ENCODE results near the gene UTS2. TPM values are rescaled to one million over a fixed set of nuclear protein-coding genes. Genes with fewer than 3 reads are reported as not detected.

Gene UTS2
- total and polyA plus RNA-seq, 2 of the 8 experiments (the other 6 are each of a cell fraction or from before 2014, with no cell fraction given): not detected

DNA sequence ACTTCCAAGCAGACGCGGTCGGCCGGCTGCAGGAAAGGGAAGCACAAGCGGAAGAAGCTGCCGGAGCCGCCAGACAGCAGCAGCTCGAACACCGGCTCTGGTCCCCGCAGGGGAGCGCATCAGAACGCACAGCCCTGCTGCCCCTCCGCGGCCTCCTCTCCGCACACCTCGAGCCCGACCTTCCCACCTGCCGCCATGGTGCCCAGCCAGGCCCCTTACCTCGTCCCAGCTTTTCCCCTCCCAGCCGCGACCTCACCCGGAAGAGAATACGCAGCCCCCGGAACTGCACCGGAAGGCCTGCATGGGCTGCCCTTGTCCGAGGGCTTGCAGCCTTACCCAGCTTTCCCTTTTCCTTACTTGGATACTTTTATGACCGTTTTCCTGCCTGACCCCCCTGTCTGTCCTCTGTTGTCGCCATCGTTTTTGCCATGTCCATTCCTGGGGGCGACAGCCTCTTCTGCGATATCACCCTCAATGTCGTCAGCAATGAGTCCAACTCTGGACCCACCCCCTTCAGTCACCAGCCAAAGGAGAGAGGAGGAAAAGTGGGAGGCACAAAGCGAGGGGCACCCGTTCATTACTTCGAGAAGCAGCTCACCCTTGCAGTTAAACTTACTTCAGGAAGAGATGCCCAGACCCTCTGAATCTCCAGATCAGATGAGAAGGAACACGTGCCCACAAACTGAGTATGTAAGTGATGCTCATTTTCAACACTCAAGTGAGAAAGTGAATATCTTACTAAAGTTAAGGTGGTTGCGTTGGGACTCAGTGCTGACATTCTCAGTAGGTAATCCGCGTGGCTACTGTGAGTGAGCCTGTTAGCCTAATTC, 25.5 kb downstream of the UTS2 start:
- ChIA-PET POLR2A (ENCODE audit: partially characterized antibody) (no interaction called here), CTCF (ENCODE audit: partially characterized antibody) (interaction anchor here (0.6 to 1.3 kb wide), 4 partner anchors 42 to 334 kb away, joined by 3 read pairs; no protein-coding TSS in a partner anchor)
- FAIRE-seq: no peak
- TF ChIP-seq JUND (IDR thresholded peaks at IDR 0.05; ENCODE audit: low read length) (no peak), MAFK (IDR thresholded peaks at IDR 0.05; ENCODE audit: low read depth, low read length) (no peak), EP300 (IDR thresholded peaks at IDR 0.05; ENCODE audit: borderline replicate concordance in 1 of 2, low read depth in 2 of 2, low read length in 2 of 2) (no peak), YY1 (IDR thresholded peaks at IDR 0.05; ENCODE audit: low read depth, low read length) (no peak), JUN (IDR thresholded peaks at IDR 0.05; ENCODE audit: low read depth, low read length) (no peak), SIX5 (IDR thresholded peaks at IDR 0.05; ENCODE audit: low read depth, low read length) (no peak), CHD1 (IDR thresholded peaks at IDR 0.05; ENCODE audit: low read depth, low read length) (no peak), KDM4A (IDR thresholded peaks at IDR 0.05; ENCODE audit: low read depth, low read length, severe bottlenecking) (no peak), SP4 (IDR thresholded peaks at IDR 0.05; ENCODE audit: low read length) (no peak)
- TF ChIP-seq, protein P1, sequence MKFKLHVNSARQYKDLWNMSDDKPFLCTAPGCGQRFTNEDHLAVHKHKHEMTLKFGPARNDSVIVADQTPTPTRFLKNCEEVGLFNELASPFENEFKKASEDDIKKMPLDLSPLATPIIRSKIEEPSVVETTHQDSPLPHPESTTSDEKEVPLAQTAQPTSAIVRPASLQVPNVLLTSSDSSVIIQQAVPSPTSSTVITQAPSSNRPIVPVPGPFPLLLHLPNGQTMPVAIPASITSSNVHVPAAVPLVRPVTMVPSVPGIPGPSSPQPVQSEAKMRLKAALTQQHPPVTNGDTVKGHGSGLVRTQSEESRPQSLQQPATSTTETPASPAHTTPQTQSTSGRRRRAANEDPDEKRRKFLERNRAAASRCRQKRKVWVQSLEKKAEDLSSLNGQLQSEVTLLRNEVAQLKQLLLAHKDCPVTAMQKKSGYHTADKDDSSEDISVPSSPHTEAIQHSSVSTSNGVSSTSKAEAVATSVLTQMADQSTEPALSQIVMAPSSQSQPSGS (IDR thresholded peaks at IDR 0.05; ENCODE audit: low read length): no peak
- TF ChIP-seq, protein P2, sequence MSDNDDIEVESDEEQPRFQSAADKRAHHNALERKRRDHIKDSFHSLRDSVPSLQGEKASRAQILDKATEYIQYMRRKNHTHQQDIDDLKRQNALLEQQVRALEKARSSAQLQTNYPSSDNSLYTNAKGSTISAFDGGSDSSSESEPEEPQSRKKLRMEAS (IDR thresholded peaks at IDR 0.05): no peak

More for the DNA sequence above, 25.5 kb downstream of the UTS2 start:
- H3K4ac ChIP-seq (replicated peaks; ENCODE audit: insufficient read length, low read depth, low read length): no peak overlapping the region
- no peaks in the 10 kb centered on the region for H4K20me1 ChIP-seq (replicated peaks in 1 of 2; ENCODE audit: control insufficient read depth in 1 of 2, insufficient read depth in 2 of 2, low read length in 2 of 2)
- H3K23me2 ChIP-seq (ENCODE audit: low read depth, low read length): no peaks in the 10 kb centered on the region
- no peak overlapping the region for H2AK5ac ChIP-seq (ENCODE audit: low read depth, low read length)
- H3K9me3 ChIP-seq (ENCODE audit: insufficient read depth in 2 of 2, low read depth in 1 of 2, low read length in 1 of 2): no peaks in the 10 kb centered on the region
- no peak overlapping the region for H3K56ac ChIP-seq (replicated peaks; ENCODE audit: insufficient read length, low read depth, low read length)
- H3K79me1 ChIP-seq (ENCODE audit: low read depth, low read length): no peaks in the 10 kb centered on the region
- no peak overlapping the region for H3K9ac ChIP-seq (replicated peaks in 1 of 4; ENCODE audit: extremely low read depth in 1 of 4, low read depth in 3 of 4, low read length in 3 of 4)
- H2BK20ac ChIP-seq (ENCODE audit: low read length): no peak overlapping the region
- DNase-seq (ENCODE audit: low read depth in 1 of 2, low spot score in 2 of 2): no peak
- no peak overlapping the region for H2AFZ ChIP-seq (ENCODE audit: low read length)
- H3K27ac ChIP-seq (ENCODE audit: low read depth, low read length): no peak overlapping the region
- H2BK120ac ChIP-seq (replicated peaks; ENCODE audit: low read depth, low read length): no peak overlapping the region
- H3K4me2 ChIP-seq (ENCODE audit: insufficient read depth in 1 of 2, low read depth in 2 of 2, low read length in 2 of 2): no peak overlapping the region
- H3K4me1 ChIP-seq (replicated peaks in 1 of 4; ENCODE audit: control insufficient read depth in 3 of 4, insufficient read depth in 4 of 4, low read length in 3 of 4): no peaks in the 10 kb centered on the region
- no peak overlapping the region for H4K8ac ChIP-seq (ENCODE audit: extremely low read depth, insufficient read depth, low read length)
- no peak overlapping the region for H3K18ac ChIP-seq (ENCODE audit: extremely low read depth, low read length)
- H4K5ac ChIP-seq (ENCODE audit: insufficient read length, low read depth, low read length): no peak overlapping the region
- no peaks in the 10 kb centered on the region for H3K79me2 ChIP-seq (ENCODE audit: control insufficient read depth in 1 of 2, insufficient read depth in 2 of 2, low read length in 2 of 2)
- H2BK12ac ChIP-seq (ENCODE audit: low read depth, low read length): no peak overlapping the region
- H3K14ac ChIP-seq (ENCODE audit: insufficient read length): no peak overlapping the region
- 90% methylated on average over 39 of the region's 39 CpGs; no CpG with 5 or more reads in 1 of the 2 experiments for WGBS, 2 experiments (ENCODE audit: extremely low coverage in 1 of 2, insufficient coverage in 1 of 2, insufficient read length in 1 of 2, insufficient replicate concordance in 2 of 2, low coverage in 1 of 2, low lambda C conversion rate in 2 of 2, missing lambda C conversion rate in 1 of 2)
- H2BK15ac ChIP-seq (ENCODE audit: low read length): no peak overlapping the region
- H3K4me3 ChIP-seq (ENCODE audit: extremely low read depth in 1 of 4, insufficient read depth in 2 of 4, low read depth in 3 of 4, low read length in 4 of 4): no peak overlapping the region
- no peak overlapping the region for H2BK5ac ChIP-seq (ENCODE audit: low read depth, low read length)
- H3K36me3 ChIP-seq (ENCODE audit: control insufficient read depth in 2 of 4, insufficient read depth in 4 of 4, low read length in 3 of 4): peaks cover 2 to 34% (median 6%) of the 10 kb centered on the region in 4 experiments; a peak in 5 of 8 replicates
- no peaks in the 10 kb centered on the region for H3K27me3 ChIP-seq (replicated peaks in 1 of 4; ENCODE audit: control insufficient read depth in 3 of 4, extremely low read depth in 1 of 4, insufficient read depth in 3 of 4, low read length in 3 of 4)
- H3K23ac ChIP-seq (ENCODE audit: insufficient read length): no peak overlapping the region
- H4K91ac ChIP-seq (replicated peaks; ENCODE audit: insufficient read length, low read length): no peak overlapping the region
